HepG2 (cell line): ENCODE data around the gene TAS1R1. TPM values are rescaled to one million over a fixed set of nuclear protein-coding genes. Genes with fewer than 3 reads are reported as not detected.
A peak's percentile ranks its signal among the peaks of the same experiment; 100 is the strongest.

Experiments used
- AGO2 ChIP-seq: fragments of 200-400 bp; formaldehyde crosslinking; optimal IDR thresholded peaks from 2 replicates; pipeline ENCODE3; 2017; ENCODE audit warnings: mild to moderate bottlenecking, low read depth, low read length, moderate library complexity
- ARHGAP35 ChIP-seq: sonication (generic); formaldehyde crosslinking; IDR thresholded peaks from 2 replicates; pipeline ENCODE4 v1.9.0; 2022; ENCODE audit warnings: mild to moderate bottlenecking, inconsistent platforms, moderate library complexity, missing genetic modification reagents, borderline replicate concordance
- EZH2 ChIP-seq: conservative IDR thresholded peaks from 2 replicates; pipeline ENCODE4 v1.6.1; 2012; ENCODE audit warnings: mild to moderate bottlenecking, low read depth, low read length, moderate library complexity
- HCFC1 ChIP-seq: fragments of 150-350 bp; IDR thresholded peaks from 2 replicates; pipeline ENCODE4 v1.6.1; 2014; ENCODE audit warnings: low read depth, low read length
- HNRNPLL ChIP-seq: fragments of 200-400 bp; formaldehyde crosslinking; IDR thresholded peaks from 2 replicates; pipeline ENCODE4 v1.6.1; 2017; ENCODE audit warnings: mild to moderate bottlenecking, low read depth, low read length; ENCODE audit not compliant: poor library complexity, severe bottlenecking
- IRF2 ChIP-seq: IDR thresholded peaks from 2 replicates; pipeline ENCODE4 v1.6.1; 2018; ENCODE audit warnings: missing genetic modification reagents, missing compliant biosample characterization
- KAT8 ChIP-seq: IDR thresholded peaks from 2 replicates; pipeline ENCODE4 v1.6.1; 2016; ENCODE audit warnings: missing genetic modification reagents, missing compliant biosample characterization
- KLF15 ChIP-seq: sonication (generic); formaldehyde crosslinking; IDR thresholded peaks from 2 replicates; pipeline ENCODE4 v1.8.1; 2023; ENCODE audit warnings: borderline replicate concordance, mild to moderate bottlenecking, inconsistent platforms, missing genetic modification reagents, mixed read lengths
- LCORL ChIP-seq, 2 experiments: fragments of 450-650 bp in 1 of 2; sonication (generic) in 1 of 2; formaldehyde crosslinking in 1 of 2; IDR thresholded peaks; 2 replicates each; pipeline versions ENCODE4 v1.5.0 to v1.6.1; 2017 to 2020; ENCODE audit warnings: antibody characterized with exemption in 1 of 2, missing genetic modification reagents in 1 of 2
- TBX3 ChIP-seq: fragments of 450-650 bp; IDR thresholded peaks from 2 replicates; pipeline ENCODE4 v1.6.1; 2017; ENCODE audit warnings: antibody characterized with exemption, mild to moderate bottlenecking, inconsistent platforms, borderline replicate concordance
- TCF7 ChIP-seq: sonication (generic); IDR thresholded peaks from 2 replicates; pipeline ENCODE4 v1.6.1; 2016; ENCODE audit warnings: antibody characterized with exemption, low read depth
- YEATS2 ChIP-seq: sonication (generic); formaldehyde crosslinking; IDR thresholded peaks from 2 replicates; pipeline ENCODE4 v1.4.0; 2020; ENCODE audit warnings: missing genetic modification reagents, borderline replicate concordance
- YEATS4 ChIP-seq: sonication (generic); formaldehyde crosslinking; IDR thresholded peaks from 2 replicates; pipeline ENCODE4 v1.4.0; 2020; ENCODE audit warnings: missing genetic modification reagents, borderline replicate concordance
- ZBTB38 ChIP-seq: sonication (generic); formaldehyde crosslinking; IDR thresholded peaks from 2 replicates; pipeline ENCODE4 v1.5.1; 2020; ENCODE audit warnings: mild to moderate bottlenecking, missing genetic modification reagents
- ZC3H13 ChIP-seq: sonication (generic); formaldehyde crosslinking; IDR thresholded peaks from 2 replicates; pipeline ENCODE4 v1.8.1; 2023; ENCODE audit warnings: mild to moderate bottlenecking, missing genetic modification reagents, moderate library complexity
- ZNF101 ChIP-seq: sonication (generic); formaldehyde crosslinking; IDR thresholded peaks from 2 replicates; pipeline ENCODE4 v1.4.0; 2020; ENCODE audit warnings: mild to moderate bottlenecking, low read depth, missing genetic modification reagents, borderline replicate concordance
- ZNF24 ChIP-seq: fragments of 450-650 bp; IDR thresholded peaks from 2 replicates; pipeline ENCODE4 v1.6.1; 2017; ENCODE audit warnings: antibody characterized with exemption, mild to moderate bottlenecking
- ZNF335 ChIP-seq: sonication (generic); formaldehyde crosslinking; IDR thresholded peaks from 2 replicates; pipeline ENCODE4 v1.4.0; 2020; ENCODE audit warnings: missing genetic modification reagents
- ZNF547 ChIP-seq: sonication (generic); formaldehyde crosslinking; IDR thresholded peaks from 2 replicates; pipeline ENCODE4 v1.5.1; 2020; ENCODE audit warnings: mild to moderate bottlenecking, missing genetic modification reagents
- ZNF644 ChIP-seq: IDR thresholded peaks from 2 replicates; pipeline ENCODE4 v1.6.1; 2016; ENCODE audit warnings: low read depth
- polyA plus RNA-seq, 8 experiments: library from polyadenylated mRNA; depleted of rRNA in 3 of 8; stranded (reverse) in 7 of 8; unstranded in 1 of 8; fragments of >200 nt; fragmentation: Illumina TruSeq in 4 of 8; extraction: Trizol in 4 of 8; gene quantifications; 2 replicates each; pipeline versions ENCODE4 v1.2.1 to v1.2.3, GENCODE V29; 2011 to 2016; ENCODE audit warnings: low read depth in 4 of 8, missing spikeins in 1 of 8, mixed read lengths in 1 of 8; ENCODE audit not compliant: insufficient read depth in 1 of 8
- total RNA-seq, 5 experiments: library from RNA; depleted of rRNA; stranded (reverse); fragments of >200 nt; fragmentation: Illumina TruSeq; extraction: Trizol; gene quantifications; 2 replicates each; pipeline ENCODE4 v1.2.3, GENCODE V29; 2016; ENCODE audit warnings: low read depth in 1 of 5
- TF ChIP-seq, protein P1 (sequence below): sonication (generic); formaldehyde crosslinking; IDR thresholded peaks from 2 replicates; pipeline ENCODE4 v1.4.0; 2020; ENCODE audit warnings: mild to moderate bottlenecking, missing genetic modification reagents
- TF ChIP-seq, protein P2 (sequence below): sonication (generic); formaldehyde crosslinking; IDR thresholded peaks from 2 replicates; pipeline ENCODE4 v1.4.0; 2020; ENCODE audit warnings: missing genetic modification reagents

The TAS1R1 gene
- total and polyA plus RNA-seq, 2 of the 13 experiments (the other 11 are each of a cell fraction or from before 2014, with no cell fraction given): 1.4 to 1.6 TPM

GRCh38 chr1:6582370-6582769 lies 27.3 kb downstream of the TAS1R1 start (continued):
- TF ChIP-seq YEATS2 (peak; percentile 59; the same call in 1 of the 2 replicates), ZNF547 (CRISPR knock-in tag) (no peak; the same call in 1 of the 2 replicates), EZH2 (no peak), ZC3H13 (CRISPR knock-in tag) (0 out of 2 replicates have a peak, but pooled peaks have one; percentile 11), YEATS4 (CRISPR knock-in tag) (no peak), ZNF24 (no peak), ZNF101 (CRISPR knock-in tag) (no peak), AGO2 (no peak), KLF15 (CRISPR knock-in tag) (no peak), ARHGAP35 (CRISPR knock-in tag) (no peak), ZNF335 (CRISPR knock-in tag) (peak; percentile 73; the same call in 1 of the 2 replicates), LCORL (IDR thresholded peaks at IDR 0.05) (no peak), LCORL (CRISPR knock-in tag; IDR thresholded peaks at IDR 0.05) (peak; percentile 58; the same call in 1 of the 2 replicates), HNRNPLL (no peak), ZNF644 (CRISPR knock-in tag) (no peak; the same call in 1 of the 2 replicates), HCFC1 (no peak), ZBTB38 (peak; percentile 53; the same call in 1 of the 2 replicates), TBX3 (no peak), IRF2 (CRISPR knock-in tag) (peak; percentile 85), TCF7 (no peak), KAT8 (CRISPR knock-in tag) (peak; percentile 86)
- TF ChIP-seq, protein P1, sequence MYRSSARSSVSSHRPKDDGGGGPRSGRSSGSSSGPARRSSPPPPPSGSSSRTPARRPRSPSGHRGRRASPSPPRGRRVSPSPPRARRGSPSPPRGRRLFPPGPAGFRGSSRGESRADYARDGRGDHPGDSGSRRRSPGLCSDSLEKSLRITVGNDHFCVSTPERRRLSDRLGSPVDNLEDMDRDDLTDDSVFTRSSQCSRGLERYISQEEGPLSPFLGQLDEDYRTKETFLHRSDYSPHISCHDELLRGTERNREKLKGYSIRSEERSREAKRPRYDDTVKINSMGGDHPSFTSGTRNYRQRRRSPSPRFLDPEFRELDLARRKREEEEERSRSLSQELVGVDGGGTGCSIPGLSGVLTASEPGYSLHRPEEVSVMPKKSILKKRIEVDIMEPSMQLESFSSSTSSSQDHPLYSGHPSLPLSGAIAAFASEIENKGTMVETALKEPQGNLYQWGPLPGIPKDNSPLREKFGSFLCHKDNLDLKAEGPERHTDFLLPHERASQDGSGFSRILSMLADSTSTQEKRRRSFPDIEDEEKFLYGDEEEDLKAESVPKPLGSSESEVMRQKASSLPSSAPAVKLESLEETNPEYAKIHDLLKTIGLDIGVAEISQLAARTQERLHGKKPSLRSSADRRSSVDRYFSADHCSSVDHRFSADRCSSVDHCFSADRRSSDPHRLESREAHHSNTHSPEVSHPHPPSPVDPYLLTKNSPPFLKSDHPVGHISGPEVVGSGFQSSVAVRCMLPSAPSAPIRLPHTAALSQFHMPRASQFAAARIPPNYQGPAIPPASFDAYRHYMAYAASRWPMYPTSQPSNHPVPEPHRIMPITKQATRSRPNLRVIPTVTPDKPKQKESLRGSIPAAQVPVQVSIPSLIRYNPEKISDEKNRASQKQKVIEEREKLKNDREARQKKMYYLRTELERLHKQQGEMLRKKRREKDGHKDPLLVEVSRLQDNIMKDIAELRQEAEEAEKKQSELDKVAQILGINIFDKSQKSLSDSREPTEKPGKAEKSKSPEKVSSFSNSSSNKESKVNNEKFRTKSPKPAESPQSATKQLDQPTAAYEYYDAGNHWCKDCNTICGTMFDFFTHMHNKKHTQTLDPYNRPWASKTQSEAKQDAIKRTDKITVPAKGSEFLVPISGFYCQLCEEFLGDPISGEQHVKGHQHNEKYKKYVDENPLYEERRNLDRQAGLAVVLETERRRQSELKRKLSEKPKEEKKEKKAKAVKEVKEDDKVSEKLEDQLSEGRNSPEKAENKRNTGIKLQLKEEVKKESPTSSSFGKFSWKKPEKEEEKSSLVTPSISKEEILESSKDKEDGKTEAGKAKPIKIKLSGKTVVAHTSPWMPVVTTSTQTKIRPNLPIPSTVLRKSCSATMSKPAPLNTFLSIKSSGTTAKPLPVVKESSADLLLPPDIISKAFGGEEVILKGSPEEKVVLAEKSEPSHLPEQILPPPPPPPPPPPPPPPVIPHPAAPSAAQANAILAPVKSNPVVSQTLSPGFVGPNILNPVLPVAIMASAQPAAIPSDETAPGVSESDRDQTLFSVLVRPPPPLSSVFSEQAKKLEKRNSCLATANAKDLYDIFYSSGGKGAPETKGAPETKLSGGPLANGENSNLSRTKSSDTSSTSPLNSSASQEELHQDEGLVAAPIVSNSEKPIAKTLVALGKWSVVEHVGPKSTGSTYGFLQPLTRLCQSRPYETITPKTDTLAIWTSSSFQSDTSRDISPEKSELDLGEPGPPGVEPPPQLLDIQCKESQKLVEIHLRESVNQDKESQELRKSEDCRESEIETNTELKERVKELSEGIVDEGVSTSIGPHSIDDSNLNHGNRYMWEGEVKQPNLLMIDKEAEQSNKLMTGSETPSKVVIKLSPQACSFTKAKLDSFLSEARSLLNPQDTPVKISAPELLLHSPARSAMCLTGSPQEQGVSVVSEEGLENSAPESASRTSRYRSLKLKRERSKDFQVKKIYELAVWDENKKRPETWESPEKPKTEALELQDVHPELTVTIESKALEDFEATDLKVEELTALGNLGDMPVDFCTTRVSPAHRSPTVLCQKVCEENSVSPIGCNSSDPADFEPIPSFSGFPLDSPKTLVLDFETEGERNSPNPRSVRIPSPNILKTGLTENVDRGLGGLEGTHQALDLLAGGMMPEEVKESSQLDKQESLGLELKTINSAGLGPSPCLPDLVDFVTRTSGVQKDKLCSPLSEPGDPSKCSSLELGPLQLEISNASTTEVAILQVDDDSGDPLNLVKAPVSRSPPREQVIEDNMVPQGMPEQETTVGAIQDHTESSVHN (CRISPR knock-in tag): no peak
- TF ChIP-seq, protein P2, sequence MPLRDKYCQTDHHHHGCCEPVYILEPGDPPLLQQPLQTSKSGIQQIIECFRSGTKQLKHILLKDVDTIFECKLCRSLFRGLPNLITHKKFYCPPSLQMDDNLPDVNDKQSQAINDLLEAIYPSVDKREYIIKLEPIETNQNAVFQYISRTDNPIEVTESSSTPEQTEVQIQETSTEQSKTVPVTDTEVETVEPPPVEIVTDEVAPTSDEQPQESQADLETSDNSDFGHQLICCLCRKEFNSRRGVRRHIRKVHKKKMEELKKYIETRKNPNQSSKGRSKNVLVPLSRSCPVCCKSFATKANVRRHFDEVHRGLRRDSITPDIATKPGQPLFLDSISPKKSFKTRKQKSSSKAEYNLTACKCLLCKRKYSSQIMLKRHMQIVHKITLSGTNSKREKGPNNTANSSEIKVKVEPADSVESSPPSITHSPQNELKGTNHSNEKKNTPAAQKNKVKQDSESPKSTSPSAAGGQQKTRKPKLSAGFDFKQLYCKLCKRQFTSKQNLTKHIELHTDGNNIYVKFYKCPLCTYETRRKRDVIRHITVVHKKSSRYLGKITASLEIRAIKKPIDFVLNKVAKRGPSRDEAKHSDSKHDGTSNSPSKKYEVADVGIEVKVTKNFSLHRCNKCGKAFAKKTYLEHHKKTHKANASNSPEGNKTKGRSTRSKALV: no peak
